NCI-H2029 treated with DMSO at 0.1 percent for 48 hours (cell line): ENCODE data around the gene SRRM5.
"Not testable (repeated sequence)": the region's sequence is repeated elsewhere in the genome, so short reads cannot be mapped to it uniquely, and the experiment has no call there.

Source experiments
- DNase-seq: peaks from one replicate; lab custom pipeline; 2025; lab: John Stamatoyannopoulos, UW

SRRM5 gene

DNA sequence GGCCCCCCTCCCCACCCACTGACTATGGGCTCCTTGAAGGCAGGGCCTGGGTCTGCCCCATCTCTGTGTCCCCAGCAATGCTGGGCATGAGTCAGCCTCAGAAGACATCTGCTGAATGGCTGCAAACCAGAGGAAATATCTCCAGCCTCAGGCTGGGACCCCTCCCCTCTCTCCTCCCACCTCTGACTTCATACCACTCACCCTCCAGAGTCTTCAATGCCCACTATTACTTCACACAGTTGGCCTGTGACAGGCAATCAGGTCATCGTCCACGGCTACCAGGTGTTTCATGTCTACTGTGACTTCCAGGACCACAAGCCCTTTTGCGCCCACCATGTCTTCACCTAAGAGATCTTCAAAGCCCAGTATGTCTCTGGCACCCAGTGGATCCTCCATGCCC, at the start of gene SRRM5:
SRRM5 (plus strand) TSS at position 301 of the 400 bp plus-strand sequence; CDS start at position 335, 34 bp downstream.
- DNase-seq = no peak

DNA sequence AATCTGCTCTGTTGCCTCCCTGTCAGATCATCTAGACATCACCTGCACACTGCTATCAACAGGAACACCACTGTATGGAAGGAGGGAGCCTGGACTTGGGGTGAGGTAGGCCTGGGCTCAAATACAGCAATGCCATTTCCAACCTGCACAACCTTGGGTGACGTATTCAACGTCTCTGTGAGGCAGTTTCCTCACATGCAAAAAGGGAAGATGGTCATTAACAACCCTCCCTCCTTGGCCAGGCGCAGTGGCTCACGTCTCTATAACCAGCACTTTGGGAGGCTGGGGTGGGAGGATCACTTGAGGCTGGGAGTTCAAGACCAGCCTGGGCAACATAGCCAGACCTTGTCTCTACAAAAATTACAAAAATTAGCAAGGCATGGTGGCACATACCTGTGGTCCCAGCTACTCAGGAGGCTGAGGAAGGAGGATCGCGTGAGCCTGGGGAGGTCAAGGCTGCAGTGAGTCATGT, 49.6 kb upstream of the SRRM5 start:
- no peak for DNase-seq

DNA sequence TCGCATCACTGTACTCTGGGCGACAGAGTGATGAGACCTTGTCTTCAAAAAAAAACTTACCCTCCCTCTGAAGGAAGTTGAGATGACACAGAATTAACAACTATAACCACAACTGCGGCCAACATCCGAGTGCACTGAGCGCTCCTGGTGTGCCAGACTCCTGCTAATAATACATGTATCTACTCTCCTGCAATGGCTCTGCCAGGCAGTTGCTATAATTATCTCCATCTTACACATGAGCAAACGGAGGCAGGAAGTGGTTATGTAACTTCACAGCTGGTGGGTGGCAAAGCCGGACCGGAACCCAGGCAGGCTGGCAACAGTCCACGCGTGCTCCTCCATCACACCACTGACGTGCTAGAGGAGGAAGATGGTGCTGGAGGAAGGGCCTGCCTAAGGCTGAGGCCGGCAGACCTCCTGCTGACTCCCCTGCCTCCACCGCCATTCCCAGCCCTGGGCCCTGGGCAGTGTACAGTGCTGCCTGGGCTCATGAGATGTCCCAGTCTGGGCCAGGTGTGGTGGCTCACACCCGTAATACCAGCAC, 49.1 kb upstream of the SRRM5 start:
- DNase-seq = peak; percentile 83

GRCh38 chr19:43563816-43564457, 48.0 kb upstream of the SRRM5 start:
- DNase-seq = no peak

DNA sequence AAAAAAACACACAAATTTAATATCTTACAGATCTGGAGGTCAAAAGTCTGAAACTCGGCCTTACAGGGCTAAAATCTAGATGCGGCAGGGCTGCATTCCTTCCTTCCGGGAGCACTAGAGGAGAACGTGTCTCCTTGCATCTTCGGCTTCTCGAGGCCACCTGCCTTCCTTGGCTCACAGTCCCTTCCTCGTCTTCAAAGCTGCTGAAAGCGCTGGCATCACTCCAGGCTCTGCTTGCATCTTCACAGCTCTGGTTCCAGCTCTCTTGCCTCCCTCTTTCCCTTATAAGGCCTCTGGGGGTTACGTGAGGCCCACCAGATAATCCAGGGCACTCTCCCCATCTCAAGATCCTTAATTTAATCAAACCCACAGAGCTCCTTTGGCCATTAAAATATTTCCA, 47.1 kb upstream of the SRRM5 start:
- no peak for DNase-seq

DNA sequence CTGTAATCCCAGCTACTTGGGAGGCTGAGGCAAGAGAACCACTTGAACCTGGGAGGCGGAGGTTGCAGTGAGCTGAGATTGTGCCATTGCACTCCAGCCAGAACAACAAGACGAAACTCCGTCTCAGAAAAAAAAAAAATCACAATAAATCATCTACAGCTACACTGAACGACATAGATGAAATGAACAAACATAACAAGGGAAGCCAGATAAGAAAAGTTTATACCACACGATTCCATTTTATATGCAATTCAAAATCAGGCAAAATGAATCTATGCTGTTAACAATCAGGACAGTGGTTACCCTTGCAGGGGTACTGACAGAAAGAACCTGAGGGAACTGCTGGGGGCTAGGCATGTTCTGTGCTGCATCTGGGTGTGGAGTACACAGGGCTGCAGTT, 42.2 kb upstream of the SRRM5 start:
- no peak for DNase-seq

DNA sequence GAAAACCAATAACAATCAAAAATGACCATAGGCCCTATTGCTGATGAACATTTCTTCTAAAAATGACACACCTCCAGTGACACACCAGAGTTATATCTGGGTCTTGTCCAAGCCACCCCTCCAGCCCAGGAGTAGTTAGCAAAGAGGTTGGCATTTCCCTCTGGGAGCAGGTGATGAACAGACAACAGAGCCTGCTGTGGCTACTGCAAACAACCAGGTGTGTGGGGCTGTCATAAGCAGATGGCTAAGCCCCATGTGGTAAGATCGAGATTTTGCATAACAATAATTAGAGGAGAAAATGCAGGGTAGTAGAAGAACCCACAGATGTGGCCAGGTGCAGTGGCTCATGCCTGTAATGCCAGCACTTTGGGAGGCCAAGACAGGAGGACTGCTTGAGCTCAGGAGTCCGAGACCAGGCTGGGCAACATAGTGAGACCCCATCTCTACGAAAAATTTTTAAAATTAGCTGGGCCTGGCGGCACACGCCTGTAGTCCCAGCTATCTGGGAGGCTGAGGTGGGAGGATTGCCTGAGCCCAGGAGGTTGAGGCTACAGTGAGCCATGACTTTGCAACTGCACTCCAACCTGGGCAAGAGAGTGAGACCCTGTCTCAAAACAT, 41.6 kb upstream of the SRRM5 start:
- peak; percentile 78 for DNase-seq

DNA sequence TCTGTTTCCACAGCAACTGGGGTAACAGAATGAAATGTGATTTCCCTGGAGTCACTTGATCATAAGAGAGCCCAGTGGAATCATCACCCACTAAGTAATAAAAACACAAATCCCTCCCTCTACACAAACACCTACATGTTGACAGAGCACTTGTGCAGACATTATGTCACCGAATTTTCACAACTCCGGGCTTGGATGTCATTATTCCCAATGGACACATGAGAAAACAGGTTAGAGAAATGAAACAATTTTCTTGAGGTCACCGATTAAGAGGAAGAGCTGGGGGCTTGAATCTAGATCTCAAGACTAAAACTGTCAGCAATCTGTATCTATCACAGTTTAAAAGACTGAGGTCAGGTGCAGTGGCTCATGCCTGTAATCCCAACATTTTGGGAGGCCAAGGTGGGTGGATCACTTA, 39.7 kb upstream of the SRRM5 start:
- DNase-seq = peak; percentile 81

- DNase-seq = peak; percentile 22
These were observed 37.3 kb upstream of the SRRM5 start for GRCh38 chr19:43574424-43575155.

- DNase-seq = peak; percentile 97
These were observed 36.5 kb upstream of the SRRM5 start, which contains the start of the genes PINLYP and XRCC1 for GRCh38 chr19:43575156-43575950. PINLYP (plus strand) TSS chr19:43575801; CDS start chr19:43577192, 1,391 bp downstream. XRCC1 (minus strand) TSS chr19:43575527; CDS start chr19:43575458, 69 bp downstream.

- no peak for DNase-seq
These were observed 35.7 kb upstream of the SRRM5 start for GRCh38 chr19:43575955-43576878.

DNA sequence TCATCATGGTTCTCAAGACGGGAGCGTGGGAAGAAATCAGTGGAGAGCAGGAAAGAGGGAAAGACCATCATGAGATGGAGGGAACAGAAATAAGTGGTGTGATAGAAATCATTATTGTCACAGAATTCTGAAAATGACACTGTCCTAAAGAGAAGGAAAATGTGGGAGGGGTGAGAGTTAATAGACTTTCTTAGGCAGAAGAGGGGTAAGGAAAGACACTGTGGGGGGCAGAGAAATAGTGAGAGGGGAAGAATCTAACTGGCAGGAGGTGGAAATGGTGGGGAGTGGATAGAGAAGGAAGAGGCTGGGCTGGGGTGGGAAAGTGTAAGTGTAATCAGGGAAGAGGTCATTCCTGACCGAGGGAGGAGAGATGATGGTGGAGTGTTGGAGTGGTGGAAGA, 33.1 kb upstream of the SRRM5 start:
- no peak for DNase-seq

DNA sequence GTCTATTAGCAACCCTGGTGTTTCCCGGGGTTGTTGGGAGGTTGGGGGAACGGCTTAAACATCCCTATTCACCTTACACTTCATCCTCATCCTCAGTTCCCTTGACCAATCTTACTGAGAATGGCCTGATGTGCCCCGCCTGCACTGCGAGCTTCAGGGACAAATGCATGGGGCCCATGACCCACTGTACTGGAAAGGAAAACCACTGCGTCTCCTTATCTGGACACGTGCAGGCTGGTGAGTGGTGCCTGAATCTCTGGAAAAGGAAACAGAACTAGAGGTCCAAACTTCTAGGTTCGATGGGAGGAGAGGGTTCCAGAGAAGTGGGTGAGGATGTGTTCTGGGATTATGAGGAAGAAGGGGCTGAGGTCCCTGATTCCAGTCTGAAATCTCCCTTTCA, 30.4 kb upstream of the SRRM5 start:
- no peak for DNase-seq

- DNase-seq = no peak
These were observed 29.4 kb upstream of the SRRM5 start for GRCh38 chr19:43582495-43582894.

DNA sequence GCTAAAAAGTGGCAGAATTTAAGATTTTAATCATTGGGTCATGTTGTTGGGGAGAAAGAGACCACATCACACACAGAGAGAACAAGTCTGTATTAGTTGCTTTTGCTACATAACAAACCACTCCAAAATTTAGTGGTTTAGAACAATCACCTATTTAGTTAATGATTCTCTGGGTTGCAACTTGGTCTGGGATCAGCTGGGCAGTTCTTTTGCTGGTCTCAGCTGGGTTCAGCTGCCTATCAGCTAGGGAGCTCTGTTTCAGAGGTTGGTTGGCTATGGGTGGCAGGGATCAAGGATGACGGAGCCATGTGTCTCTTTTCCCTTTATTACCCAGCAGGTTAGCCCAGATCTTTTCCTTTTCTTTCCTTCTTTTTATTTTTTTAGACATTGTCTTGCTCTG, 27.4 kb upstream of the SRRM5 start:
- DNase-seq = no peak

GRCh38 chr19:43586346-43586745, 25.5 kb upstream of the SRRM5 start:
- DNase-seq = no peak

- DNase-seq = not testable (repeated sequence)
These were observed 24.9 kb upstream of the SRRM5 start for GRCh38 chr19:43587029-43587428.

DNA sequence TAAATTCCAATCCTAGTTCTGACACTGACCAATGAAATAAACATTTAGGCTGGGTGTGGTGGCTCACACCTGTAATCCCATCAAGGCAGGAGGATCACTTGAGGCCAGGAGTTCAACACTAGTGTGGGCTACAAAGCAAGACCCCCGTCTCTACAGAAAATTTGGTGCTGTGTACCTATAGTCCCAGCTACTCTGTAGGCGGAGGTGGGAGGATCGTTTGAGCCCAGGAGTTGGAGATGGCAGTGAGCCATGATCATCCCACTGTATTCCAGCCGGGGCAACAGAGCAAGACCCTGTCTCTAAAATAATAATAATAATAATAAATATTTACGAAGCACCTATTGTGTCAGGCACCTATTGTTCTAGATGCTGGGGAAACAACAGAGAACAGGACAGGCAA, 22.6 kb upstream of the SRRM5 start:
- DNase-seq = no peak

DNA sequence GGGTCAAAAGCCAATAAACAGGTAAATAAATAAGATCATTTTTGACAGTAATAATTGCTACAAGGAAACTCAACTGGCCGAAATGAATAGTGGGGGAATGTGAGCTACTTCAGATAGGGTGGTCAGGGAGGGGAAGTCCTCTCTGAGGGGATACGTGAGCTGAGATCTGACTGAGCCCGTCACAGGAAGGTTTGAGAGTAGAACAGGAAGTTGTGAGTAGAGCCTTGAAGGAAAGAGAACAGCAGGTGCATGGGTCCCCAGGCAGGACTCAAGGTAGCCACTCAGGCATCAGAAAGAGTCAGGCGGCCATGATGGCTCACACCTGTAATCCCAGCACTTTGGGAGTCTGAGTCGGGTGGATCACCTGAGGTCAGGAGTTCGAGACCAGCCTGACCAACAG, 22.2 kb upstream of the SRRM5 start:
- DNase-seq = no peak

DNA sequence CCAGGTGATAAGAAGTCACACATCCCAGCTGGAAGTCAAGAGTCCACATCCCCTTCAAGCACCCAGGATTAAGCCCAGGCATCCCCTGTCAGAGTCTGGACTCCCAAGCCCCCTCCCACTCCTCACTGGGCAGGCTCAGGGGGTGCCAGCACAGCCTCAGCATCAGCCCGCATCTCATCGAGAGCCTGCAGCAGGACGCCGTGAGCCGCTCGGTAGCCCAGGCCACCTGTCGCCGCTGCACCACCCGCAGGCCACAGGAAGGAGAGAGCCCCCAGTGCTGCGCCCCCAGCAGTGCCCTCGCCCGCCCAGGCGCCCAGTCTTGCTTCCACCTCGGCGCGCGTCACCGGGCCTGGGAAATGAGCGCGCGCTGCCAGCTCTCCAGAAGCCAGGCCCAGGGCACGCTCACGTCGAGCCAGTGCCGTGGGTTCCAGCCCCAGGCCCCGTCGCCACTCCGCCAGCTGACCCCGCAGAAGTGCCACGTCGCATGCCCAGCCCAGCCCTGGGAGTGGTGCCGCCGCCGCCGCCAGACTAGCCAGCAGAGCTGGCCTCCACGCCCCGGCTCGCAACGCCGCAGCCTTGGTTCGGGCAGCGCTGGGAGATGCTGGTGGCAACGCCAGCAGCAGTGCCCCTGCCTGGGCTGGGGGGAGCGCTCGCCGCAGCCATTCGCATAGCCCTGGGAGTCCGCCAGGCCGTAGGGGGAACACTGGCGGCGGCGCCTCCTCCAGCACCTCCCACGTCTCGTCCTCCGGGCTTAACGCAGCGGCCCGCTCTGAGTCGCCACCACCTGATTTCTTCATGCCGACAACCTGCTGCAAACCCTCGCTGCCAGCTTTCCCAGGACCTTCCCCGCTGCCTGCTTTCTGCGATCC, 19.8 kb upstream of the SRRM5 start:
- no peak for DNase-seq
